Stimulated activated CD8-positive, alpha-beta memory T cell treated with anti-CD3 and anti-CD28 coated beads, Interleukin-7, amount 100 ng/mL, for 4 hours (primary cell): ENCODE measurements around the gene GINS2.

Experiments used
- DNase-seq, 2 donors: peaks; one replicate each; pipeline ENCODE4 v3.0.0-alpha.2; 2020; ENCODE audit warnings: low read depth in 2 of 2

GINS2 gene

DNA sequence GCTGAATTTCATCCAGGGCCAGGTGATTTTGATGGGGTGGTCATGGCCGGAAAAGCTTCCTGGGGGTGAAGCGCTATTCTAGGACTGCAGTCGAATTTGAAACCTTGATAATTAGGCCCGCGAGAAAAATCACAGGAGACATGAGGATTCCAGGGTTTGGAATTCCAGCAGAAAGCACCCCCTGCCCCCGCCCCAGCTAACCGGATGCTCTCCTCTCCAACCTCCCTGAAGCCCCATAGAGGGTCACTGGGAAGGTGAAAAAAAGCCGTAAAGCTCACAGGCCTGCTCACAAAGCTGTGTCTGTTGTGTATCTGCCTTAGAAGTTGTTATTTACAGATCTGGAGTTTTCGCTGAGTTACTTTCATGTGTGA lies 1.2 kb upstream of the GINS2 start:
- DNase-seq: no peak

GRCh38 chr16:85689285-85689949 lies 663 bp upstream of the GINS2 start:
- DNase-seq: no peak

- no peak for DNase-seq
Measured at GRCh38 chr16:85687651-85688471, 893 bp downstream of the GINS2 start.

- no peak for DNase-seq
Measured at GRCh38 chr16:85686912-85687591, 1.7 kb downstream of the GINS2 start.

DNA sequence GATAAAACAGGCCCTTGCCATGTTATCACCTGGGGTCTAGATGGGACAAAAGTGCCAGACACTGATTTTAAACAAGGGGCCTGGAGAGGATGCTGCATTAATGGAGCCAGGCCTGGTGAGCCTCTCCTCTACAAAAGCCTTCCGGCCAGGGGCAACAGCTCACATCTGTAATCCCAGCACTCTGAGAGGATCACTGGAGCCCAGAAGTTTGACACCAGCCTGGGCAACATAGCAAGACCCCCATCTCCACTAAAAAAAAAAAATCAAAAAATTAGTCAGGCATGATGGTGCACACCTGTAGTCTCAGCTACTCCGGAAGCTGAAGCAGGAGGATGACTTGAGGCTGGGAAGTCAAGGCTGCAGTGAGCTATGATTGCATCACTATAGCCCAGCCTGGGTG lies 3.5 kb downstream of the GINS2 start:
- no peak for DNase-seq

GRCh38 chr16:85683363-85683762 lies 5.4 kb downstream of the GINS2 start:
- DNase-seq: no peak

DNA sequence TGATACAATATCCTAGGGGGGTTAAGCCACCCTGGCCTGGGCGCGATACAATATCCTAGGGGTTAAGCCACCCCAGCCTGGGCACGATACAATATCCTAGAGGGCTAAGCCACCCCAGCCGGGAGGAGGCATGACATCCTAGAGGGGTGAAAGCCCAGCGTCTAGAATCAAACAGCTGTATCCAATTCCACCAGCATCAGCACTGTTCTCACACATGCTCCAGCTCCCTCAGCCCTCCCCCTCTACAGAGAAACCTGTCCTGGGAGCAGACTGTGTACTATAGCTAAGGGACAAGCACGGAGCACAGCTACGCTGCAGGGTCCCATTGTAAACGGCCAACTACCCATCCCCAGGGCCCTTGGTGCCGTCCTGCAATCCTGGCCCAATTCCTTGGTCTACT lies 6.2 kb downstream of the GINS2 start:
- DNase-seq: no peak

DNA sequence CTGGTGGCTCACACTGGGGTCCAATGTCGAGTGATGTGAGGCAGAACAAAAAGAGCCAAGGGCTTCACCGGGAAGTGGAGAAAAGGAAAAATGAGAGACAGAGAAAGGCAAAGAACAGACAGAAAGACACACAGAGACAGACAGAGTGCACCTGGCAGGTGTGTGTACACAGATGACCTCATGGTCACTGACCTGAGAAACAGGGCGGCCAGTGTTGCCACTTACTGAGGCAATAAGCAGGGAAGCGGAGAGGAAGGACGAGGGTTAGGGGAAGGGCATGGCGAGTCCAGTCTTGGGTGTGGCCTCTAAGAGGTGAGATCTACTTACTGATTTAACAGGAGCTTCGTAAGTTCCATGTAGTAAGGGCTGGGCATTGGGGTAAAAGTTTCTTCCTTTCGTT lies 7.5 kb downstream of the GINS2 start:
- DNase-seq: no peak

DNA sequence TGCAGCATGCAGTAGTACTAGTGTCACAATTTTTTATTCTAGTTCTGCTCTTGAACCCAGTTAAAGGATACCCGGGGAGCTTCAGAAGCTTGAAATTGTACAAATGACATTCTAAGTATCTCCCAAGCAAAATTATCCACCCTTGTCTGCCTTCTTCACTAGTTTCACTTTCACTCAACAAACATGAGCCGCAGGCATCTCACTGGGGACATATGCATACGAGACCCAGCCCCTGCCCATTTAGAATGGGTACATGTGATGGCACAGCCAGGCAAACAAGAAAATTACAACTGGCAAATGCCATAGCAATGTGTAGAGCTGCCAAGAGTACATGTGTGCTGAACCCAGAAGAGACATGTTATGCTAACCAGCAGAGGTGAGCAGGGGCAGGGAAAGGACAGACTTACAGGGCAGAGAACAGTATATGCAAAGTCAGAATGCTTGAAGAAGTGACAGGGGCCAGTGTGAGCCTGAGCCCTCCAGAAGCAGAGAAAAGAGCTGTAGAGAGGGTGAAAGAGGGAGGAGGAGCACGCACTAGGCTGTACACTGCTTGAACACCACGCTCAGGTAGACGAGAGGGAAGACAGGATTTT lies 8.3 kb downstream of the GINS2 start:
- no peak for DNase-seq

DNA sequence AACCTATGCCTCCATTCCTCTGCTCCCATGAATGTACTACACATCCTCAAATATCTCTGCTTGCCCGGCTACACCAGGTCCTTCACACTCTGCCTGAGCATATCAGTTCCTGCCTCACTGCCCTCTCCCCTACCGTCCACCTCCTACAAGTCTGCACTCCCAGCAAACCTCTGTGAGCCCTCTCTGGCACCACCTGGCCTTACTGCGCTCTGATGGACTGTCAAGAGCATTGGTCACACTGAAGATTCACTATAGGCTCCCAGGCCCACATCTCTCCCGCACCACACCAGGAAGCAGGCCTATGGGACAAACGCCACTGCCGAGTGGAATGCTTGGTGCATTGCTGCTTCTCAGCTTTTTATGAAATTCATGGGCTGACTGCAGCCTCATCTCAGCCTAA lies 8.9 kb downstream of the GINS2 start:
- DNase-seq: no peak

DNA sequence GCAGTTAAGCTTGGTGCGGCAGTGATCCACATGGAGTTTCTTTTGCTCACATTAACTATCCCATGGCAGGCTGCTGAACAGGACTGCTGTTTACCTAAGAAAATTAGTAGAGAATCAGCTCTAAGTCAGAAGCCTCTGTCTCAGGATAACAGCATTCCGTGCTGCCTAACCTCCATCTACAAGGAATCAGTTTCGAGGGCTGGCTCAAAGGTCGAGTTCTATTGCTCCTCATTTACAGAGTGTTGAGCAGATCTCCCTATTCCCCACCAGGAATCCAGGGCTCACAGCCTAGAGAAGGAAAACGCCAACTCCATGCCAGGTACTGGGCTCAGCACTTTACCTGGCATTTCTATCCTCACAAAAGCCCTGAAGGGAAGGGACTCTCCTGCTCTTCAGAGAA lies 9.9 kb downstream of the GINS2 start:
- DNase-seq: no peak

DNA sequence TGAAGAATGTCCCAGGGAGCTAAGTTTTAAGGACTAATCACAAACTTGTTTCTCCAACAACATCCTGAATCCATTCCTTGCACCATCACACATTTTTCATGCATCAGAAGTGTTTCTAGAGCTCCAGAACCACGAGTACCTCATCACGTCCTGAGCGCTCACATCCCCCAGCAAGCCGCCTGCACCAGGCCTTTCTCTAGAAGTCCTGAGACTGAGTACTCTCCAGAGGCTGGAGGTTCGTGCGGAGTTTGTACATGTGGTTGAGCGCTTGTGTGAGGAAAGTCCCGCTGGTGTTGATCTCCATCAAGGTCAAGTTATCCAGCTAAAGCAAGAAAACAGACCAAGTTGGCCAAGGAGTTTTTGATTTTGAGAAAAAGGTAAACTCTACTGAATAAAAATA lies 10.7 kb downstream of the GINS2 start:
- DNase-seq: no peak

- DNase-seq: no peak
Measured at GRCh38 chr16:85677383-85677967, 11.3 kb downstream of the GINS2 start.

GRCh38 chr16:85676466-85676865 lies 12.3 kb downstream of the GINS2 start:
- no peak for DNase-seq

DNA sequence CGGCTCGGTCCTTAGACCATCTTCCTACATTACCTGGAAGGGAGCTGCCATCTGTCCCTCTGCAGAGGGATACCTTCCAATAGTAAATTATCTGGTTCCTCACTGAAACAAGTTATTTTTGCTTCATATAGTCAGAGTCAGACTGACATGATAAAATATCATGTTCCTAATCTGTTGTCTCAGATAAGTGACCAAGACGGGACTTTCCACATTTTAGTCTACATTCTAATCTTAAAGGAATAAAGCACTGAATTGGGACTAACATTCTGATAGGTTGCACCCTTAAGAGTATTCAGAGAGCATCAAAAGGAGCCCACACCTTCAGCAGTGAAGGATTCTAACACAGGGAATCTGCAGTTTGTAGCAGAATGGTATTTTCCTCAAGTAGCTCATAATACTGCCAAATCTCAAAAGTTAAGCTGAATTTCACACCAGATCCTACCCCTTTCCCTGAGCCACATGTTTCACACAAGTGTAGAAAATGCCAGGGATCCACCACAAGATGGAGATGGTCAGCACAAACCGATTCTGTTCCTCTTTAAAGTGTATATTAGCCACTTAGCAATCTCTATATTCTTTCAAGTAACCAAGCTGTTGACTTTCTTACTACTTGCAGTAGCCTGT lies 13.4 kb downstream of the GINS2 start:
- DNase-seq: no peak

GRCh38 chr16:85674828-85675227 lies 13.9 kb downstream of the GINS2 start:
- no peak for DNase-seq

GRCh38 chr16:85674418-85674755 lies 14.4 kb downstream of the GINS2 start:
- no peak for DNase-seq

GRCh38 chr16:85673529-85674417 lies 15.0 kb downstream of the GINS2 start:
- no peak for DNase-seq

DNA sequence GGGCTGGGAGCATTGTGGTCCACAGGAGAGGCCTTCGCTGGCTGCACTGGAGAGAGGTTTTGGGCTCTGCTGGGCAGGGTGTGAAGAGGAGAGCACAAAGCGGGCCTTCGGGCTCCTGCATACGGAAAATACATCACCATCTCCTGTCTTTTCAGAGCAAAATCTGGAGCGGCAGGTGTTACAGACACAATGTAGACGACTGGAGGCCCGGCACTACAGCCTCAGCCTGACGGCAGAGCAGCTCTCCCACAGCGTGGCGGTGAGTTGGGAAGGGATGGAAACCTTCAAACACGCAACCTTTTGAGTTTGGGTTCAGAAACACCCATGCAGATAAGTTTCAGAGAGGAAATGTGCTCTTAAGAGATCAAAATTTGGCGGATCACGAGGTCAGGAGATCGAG lies 17.9 kb downstream of the GINS2 start:
- no peak for DNase-seq

- DNase-seq: no peak
Measured at GRCh38 chr16:85668676-85669424, 19.9 kb downstream of the GINS2 start.
